ENCODE results near the gene PRR36.
A peak's percentile ranks its signal among the peaks of the same experiment; 100 is the strongest.

Gene PRR36

GRCh38 chr19:7907122-7907521 is 32.9 kb upstream of the PRR36 start:
- no peak for DNase-seq (ENCODE audit: low spot score)
- TF ChIP-seq CTCF (IDR thresholded peaks at IDR 0.05; ENCODE audit: extremely low read depth, missing control alignments) = no peak

GRCh38 chr19:7905859-7906258 is 31.7 kb upstream of the PRR36 start:
- TF ChIP-seq CTCF (IDR thresholded peaks at IDR 0.05; ENCODE audit: extremely low read depth, missing control alignments) = no peak
- no peak for DNase-seq (ENCODE audit: low spot score)

GRCh38 chr19:7905268-7905667 is 31.1 kb upstream of the PRR36 start:
- TF ChIP-seq CTCF (IDR thresholded peaks at IDR 0.05; ENCODE audit: extremely low read depth, missing control alignments) = no peak
- DNase-seq (ENCODE audit: low spot score) = no peak

GRCh38 chr19:7904074-7905020 is 30.2 kb upstream of the PRR36 start:
- TF ChIP-seq CTCF (IDR thresholded peaks at IDR 0.05; ENCODE audit: extremely low read depth, missing control alignments) = no peak
- DNase-seq (ENCODE audit: low spot score) = peak; percentile 88

GRCh38 chr19:7903244-7904073 is 29.3 kb upstream of the PRR36 start, which contains the start of gene MAP2K7:
MAP2K7 (plus strand) TSS chr19:7903877; CDS start chr19:7903945, 68 bp downstream.
- peak; percentile 69 for TF ChIP-seq CTCF (IDR thresholded peaks at IDR 0.05; ENCODE audit: extremely low read depth, missing control alignments)
- DNase-seq (ENCODE audit: low spot score) = peak; percentile 100

GRCh38 chr19:7902796-7903243 is 28.6 kb upstream of the PRR36 start:
- no peak for TF ChIP-seq CTCF (IDR thresholded peaks at IDR 0.05; ENCODE audit: extremely low read depth, missing control alignments)
- no peak for DNase-seq (ENCODE audit: low spot score)

GRCh38 chr19:7901337-7901736 is 27.1 kb upstream of the PRR36 start:
- no peak for DNase-seq (ENCODE audit: low spot score)
- TF ChIP-seq CTCF (IDR thresholded peaks at IDR 0.05; ENCODE audit: extremely low read depth, missing control alignments) = no peak

Measured in GM20000 (cell line).